Thyroid gland (tissue), 4 donors: ENCODE measurements around the gene PLCB3. TPM values are rescaled to one million over a fixed set of nuclear protein-coding genes. Genes with fewer than 3 reads are reported as not detected.
A peak's percentile ranks its signal among the peaks of the same experiment; 100 is the strongest.

Experiments used
- DNase-seq, 2 donors: peaks; one replicate each; pipeline ENCODE4 v3.0.0-alpha.2; 2019
- H3K27ac ChIP-seq, 3 donors: fragments of 200-600 bp; sonication (generic); 1 replicate in 2 of 3; 2 replicates in 1 of 3; pipeline ENCODE4 v1.5.1; 2016 to 2019; ENCODE audit warnings: mild to moderate bottlenecking in 1 of 3, moderate library complexity in 1 of 3
- H3K27me3 ChIP-seq: fragments of 200-600 bp; sonication (generic); one replicate; pipeline ENCODE4 v1.5.1; 2019
- H3K36me3 ChIP-seq, 2 donors: fragments of 200-600 bp; sonication (generic); one replicate each; pipeline ENCODE4 v1.5.1; 2016 to 2019
- H3K4me1 ChIP-seq, 2 donors: fragments of 200-600 bp; sonication (generic); one replicate each; pipeline ENCODE4 v1.5.1; 2017 to 2019
- H3K4me3 ChIP-seq, 3 donors: fragments of 200-600 bp; sonication (generic); replicated peaks in 1 of 3; 1 replicate in 2 of 3; 2 replicates in 1 of 3; pipeline ENCODE4 v1.5.1; 2016; ENCODE audit warnings: mild to moderate bottlenecking in 1 of 3
- H3K9me3 ChIP-seq: fragments of 200-600 bp; sonication (generic); one replicate; pipeline ENCODE4 v1.5.1; 2017
- CTCF ChIP-seq, 6 experiments: fragments of 200-600 bp in 3 of 6; fragments of 450-650 bp in 3 of 6; sonication (generic) in 3 of 6; IDR thresholded peaks; one replicate each; pipeline ENCODE4 v1.5.1; 2016 to 2019; ENCODE audit warnings: antibody characterized with exemption in 6 of 6, mild to moderate bottlenecking in 2 of 6, inconsistent platforms in 1 of 6, moderate library complexity in 1 of 6
- POLR2A ChIP-seq, 2 donors: fragments of 450-650 bp; IDR thresholded peaks; one replicate each; pipeline ENCODE4 v1.6.1; 2017; ENCODE audit warnings: antibody characterized with exemption in 2 of 2, mild to moderate bottlenecking in 2 of 2, moderate library complexity in 1 of 2
- WGBS, 2 donors: methylation state at CpG; one replicate each; pipeline ENCODE4 v1.1.5; 2017; 5-methylcytosine and 5-hydroxymethylcytosine counted together
- intact Hi-C: fragments of 100-400 bp; cut with DNase I; formaldehyde crosslinking; loops from one replicate; pipeline ENCODE4 v1.15.1; 2023
- small RNA-seq: library from RNA; depleted of rRNA; stranded (forward); fragments of <200 nt; gene quantifications from one replicate; pipeline ENCODE3, GENCODE V24; 2016
- total RNA-seq, 4 donors: library from RNA; depleted of rRNA; stranded (reverse); fragments of >200 nt; gene quantifications; one replicate each; pipeline ENCODE4 v1.2.3, GENCODE V29; 2016

PLCB3 gene
- total RNA-seq, 4 donors from 2014 or later: 18.8 to 39.2 (median 23.5) TPM

- H3K27me3 ChIP-seq: no peaks in the 10 kb centered on the region
- peak; percentile 97 for DNase-seq
- H3K4me3 ChIP-seq: peak within 1 kb of the TSS; percentile 81 to 95 (median 90)
- peak; percentile 80 to 97 for TF ChIP-seq POLR2A (IDR thresholded peaks at IDR 0.05)
- peak in 4 of 6 experiments; percentile 18 to 58 (median 41) for TF ChIP-seq CTCF (IDR thresholded peaks at IDR 0.05)
- H3K36me3 ChIP-seq: peaks cover 11 to 23% of the 10 kb centered on the region in 2 donors
- no peaks in the 10 kb centered on the region for H3K9me3 ChIP-seq
- WGBS, 2 donors: 0 to 1% methylated on average over 28 to 29 of the region's 61 CpGs
- intact Hi-C loops: no loop called here
- peaks cover 15 to 47% of the 10 kb centered on the region in 2 donors for H3K4me1 ChIP-seq
- H3K27ac ChIP-seq: peak within 1 kb of the TSS; percentile 97 to 100 (median 99)
Observed at GRCh38 chr11:64317961-64318765, 66.8 kb downstream of the PLCB3 start, which contains the start of gene PRDX5. Gene PRDX5 (plus strand): TSS chr11:64318121. CDS start chr11:64318216, 95 bp downstream.

Small RNA genes within 50 kb of the gene (small RNA-seq; reads per million reads assigned to genes)
- gene RF00019: not detected

Other genes with a start within 250 kb of the PLCB3 start
- 1 to 10 TPM in 3 of 4 donors, under 1 TPM in 1; 0.54 to 4.0 (median 3.8) TPM for gene FLRT1, start 215.6 kb upstream of the PLCB3 start, total RNA-seq
- gene MACROD1, start 85.4 kb upstream of the PLCB3 start, total RNA-seq: 10 to 100 TPM; 62.5 to 89.5 (median 70.0) TPM
- gene STIP1, start 65.4 kb upstream of the PLCB3 start, total RNA-seq: 100 to 1,000 TPM in 2 of 4 donors, 10 to 100 TPM in 2; 80.8 to 116 (median 106) TPM
- 10 to 100 TPM in 2 of 4 donors, 1 to 10 TPM in 2; 7.6 to 13.9 (median 10.8) TPM for gene FERMT3, start 44.8 kb upstream of the PLCB3 start, total RNA-seq
- gene TRPT1, start 25.3 kb upstream of the PLCB3 start, total RNA-seq: 10 to 100 TPM; 50.5 to 90.8 (median 65.9) TPM
- gene NUDT22, start 25.3 kb upstream of the PLCB3 start, total RNA-seq: 100 to 1,000 TPM in 2 of 4 donors, 10 to 100 TPM in 2; 65.6 to 109 (median 94.4) TPM
- gene DNAJC4, start 21.0 kb upstream of the PLCB3 start, total RNA-seq: 10 to 100 TPM; 10.9 to 48.6 (median 21.9) TPM
- 100 to 1,000 TPM in 1 of 4 donors, 10 to 100 TPM in 3; 52.9 to 101 (median 75.7) TPM for gene VEGFB, start 16.9 kb upstream of the PLCB3 start, total RNA-seq
- 100 to 1,000 TPM; 107 to 271 (median 196) TPM for gene FKBP2, start 10.4 kb upstream of the PLCB3 start, total RNA-seq
- gene PPP1R14B, start 4.6 kb upstream of the PLCB3 start, total RNA-seq: 100 to 1,000 TPM in 1 of 4 donors, 10 to 100 TPM in 3; 34.2 to 103 (median 83.8) TPM
- gene BAD, start 33.1 kb downstream of the PLCB3 start, total RNA-seq: 100 to 1,000 TPM in 3 of 4 donors, 10 to 100 TPM in 1; 79.0 to 239 (median 148) TPM
- 10 to 100 TPM; 14.9 to 46.9 (median 33.8) TPM for gene GPR137, start 34.3 kb downstream of the PLCB3 start, total RNA-seq
- not detected for gene KCNK4, start 39.8 kb downstream of the PLCB3 start, total RNA-seq
- 1 to 10 TPM in 2 of 4 donors, not detected in 2; 1.0 to 3.1 TPM for gene CATSPERZ, start 48.8 kb downstream of the PLCB3 start, total RNA-seq
- gene ESRRA, start 54.0 kb downstream of the PLCB3 start, total RNA-seq: 10 to 100 TPM; 42.8 to 71.6 (median 58.3) TPM
- 100 to 1,000 TPM; 228 to 435 (median 237) TPM for gene TRMT112, start 66.0 kb downstream of the PLCB3 start, total RNA-seq
- 100 to 1,000 TPM; 384 to 962 (median 653) TPM for gene PRDX5, start 66.6 kb downstream of the PLCB3 start, total RNA-seq
- gene CCDC88B, start 88.7 kb downstream of the PLCB3 start, total RNA-seq: 1 to 10 TPM; 2.8 to 7.0 (median 3.6) TPM
- 10 to 100 TPM; 19.2 to 44.9 (median 21.8) TPM for gene RPS6KA4, start 107.6 kb downstream of the PLCB3 start, total RNA-seq